Epidermal melanocyte (primary cell): ENCODE measurements around the gene XPR1.

ENCODE experiments used
- DNase-seq: peaks from one replicate; pipeline ENCODE4 v3.0.0; 2011; ENCODE audit warnings: low spot score; ENCODE audit not compliant: insufficient read length

The XPR1 gene

GRCh38 chr1:180887841-180888240, 256.0 kb downstream of the XPR1 start:
- DNase-seq = no peak

- DNase-seq = no peak
Measured at GRCh38 chr1:180888870-180889269, 257.0 kb downstream of the XPR1 start.

GRCh38 chr1:180889325-180889724, 257.5 kb downstream of the XPR1 start:
- DNase-seq = no peak

- DNase-seq = no peak
Measured at GRCh38 chr1:180892272-180892671, 260.4 kb downstream of the XPR1 start.

- DNase-seq = no peak
Measured at GRCh38 chr1:180892675-180893074, 260.9 kb downstream of the XPR1 start.

- no peak for DNase-seq
Measured at GRCh38 chr1:180893614-180894013, 261.8 kb downstream of the XPR1 start.

- DNase-seq = no peak
Measured at GRCh38 chr1:180896161-180896560, 264.3 kb downstream of the XPR1 start.

GRCh38 chr1:180898441-180899219, 266.8 kb downstream of the XPR1 start:
- DNase-seq = no peak

GRCh38 chr1:180899262-180899661, 267.4 kb downstream of the XPR1 start:
- no peak for DNase-seq

- no peak for DNase-seq
Measured at GRCh38 chr1:180901076-180901990, 269.5 kb downstream of the XPR1 start.

- DNase-seq = no peak
Measured at GRCh38 chr1:180902541-180902940, 270.7 kb downstream of the XPR1 start.

GRCh38 chr1:180905927-180906326, 274.1 kb downstream of the XPR1 start:
- DNase-seq = no peak

- no peak for DNase-seq
Measured at GRCh38 chr1:180906511-180906910, 274.7 kb downstream of the XPR1 start.

- no peak for DNase-seq
Measured at GRCh38 chr1:180907313-180908055, 275.7 kb downstream of the XPR1 start.

- no peak for DNase-seq
Measured at GRCh38 chr1:180908074-180908765, 276.4 kb downstream of the XPR1 start.

- DNase-seq = no peak
Measured at GRCh38 chr1:180909005-180909414, 277.2 kb downstream of the XPR1 start.

- no peak for DNase-seq
Measured at GRCh38 chr1:180909462-180909976, 277.7 kb downstream of the XPR1 start.

- no peak for DNase-seq
Measured at GRCh38 chr1:180911640-180912191, 279.9 kb downstream of the XPR1 start.

GRCh38 chr1:180912211-180912800, 280.5 kb downstream of the XPR1 start:
- DNase-seq = no peak
